SK-N-SH (cell line): Measurements from ENCODE around the gene SH2D3C. TPM values are rescaled to one million over a fixed set of nuclear protein-coding genes. Genes with fewer than 3 reads are reported as not detected.

Source experiments
- CTCF ChIA-PET: fragments of 300-600, 350-600 bp; formaldehyde crosslinking; extraction: SDS; loops from one replicate; lab custom pipeline; 2021; lab: Yijun Ruan, JAX
- POLR2A ChIA-PET: fragments of 350-600 bp; sonication (Branson Sonifier 250); formaldehyde crosslinking; extraction: SDS; loops from one replicate; lab custom pipeline; 2020; ENCODE audit warnings: antibody characterized with exemption, inconsistent platforms; lab: Yijun Ruan, JAX
- DNase-seq: peaks from one replicate; pipeline ENCODE4 v3.0.0; 2012
- H2AFZ ChIP-seq: fragments of 200-600 bp; sonication (generic); 2 replicates; pipeline ENCODE4 v1.8.1; 2016; ENCODE audit warnings: antibody characterized with exemption, mild to moderate bottlenecking, low read depth
- H3F3A ChIP-seq: fragments of 200-600 bp; sonication (generic); replicated peaks from 2 replicates; pipeline ENCODE3; 2016; ENCODE audit warnings: antibody characterized with exemption, mild to moderate bottlenecking; ENCODE audit not compliant: insufficient read depth
- H3K27ac ChIP-seq, 2 experiments: fragments of 200-500 bp in 1 of 2; fragments of 200-600 bp in 1 of 2; sonication (Bioruptor generic) in 1 of 2; sonication (generic), shearing (Covaris generic) in 1 of 2; 2 replicates each; pipeline versions ENCODE4 v1.5.1 to v1.6.1; 2014 to 2016; ENCODE audit warnings: low read depth in 2 of 2, inconsistent platforms in 1 of 2, low read length in 1 of 2, mild to moderate bottlenecking in 1 of 2, mixed read lengths in 1 of 2
- H3K27me3 ChIP-seq: fragments of 200-600 bp; sonication (generic), shearing (Covaris generic); 2 replicates; pipeline ENCODE4 v1.6.1; 2016; ENCODE audit warnings: mixed run types; ENCODE audit not compliant: insufficient read depth
- H3K36me3 ChIP-seq, 2 experiments: fragments of 200-500 bp in 1 of 2; fragments of 200-600 bp in 1 of 2; sonication (Bioruptor generic) in 1 of 2; sonication (generic) in 1 of 2; replicated peaks in 1 of 2; 2 replicates each; pipeline versions ENCODE3 to v1.5.1; 2014 to 2016; ENCODE audit warnings: low read length in 1 of 2, mild to moderate bottlenecking in 1 of 2; ENCODE audit not compliant: insufficient read depth in 2 of 2, control insufficient read depth in 1 of 2
- H3K4me1 ChIP-seq, 2 experiments: fragments of 200-500 bp in 1 of 2; fragments of 200-600 bp in 1 of 2; sonication (Bioruptor generic) in 1 of 2; sonication (generic), shearing (Covaris generic) in 1 of 2; 2 replicates each; pipeline versions ENCODE4 v1.5.1 to v1.6.1; 2014 to 2016; ENCODE audit warnings: low read depth in 1 of 2, low read length in 1 of 2, mixed run types in 1 of 2; ENCODE audit not compliant: insufficient read depth in 2 of 2, control insufficient read depth in 1 of 2
- H3K4me2 ChIP-seq: fragments of 200-600 bp; sonication (generic), shearing (Covaris generic); 2 replicates; pipeline ENCODE4 v1.6.1; 2017; ENCODE audit warnings: mixed run types
- H3K4me3 ChIP-seq, 2 experiments: fragments of 200-500 bp in 1 of 2; fragments of 200-600 bp in 1 of 2; sonication (Bioruptor generic) in 1 of 2; sonication (generic), shearing (Covaris generic) in 1 of 2; 2 replicates each; pipeline versions ENCODE4 v1.5.1 to v1.8.1; 2014 to 2016; ENCODE audit warnings: low read depth in 2 of 2, inconsistent platforms in 1 of 2, low read length in 1 of 2, mild to moderate bottlenecking in 1 of 2, mixed read lengths in 1 of 2, moderate library complexity in 1 of 2
- H3K79me2 ChIP-seq: fragments of 200-600 bp; sonication (generic); 2 replicates; pipeline ENCODE4 v1.8.1; 2017; ENCODE audit warnings: mild to moderate bottlenecking; ENCODE audit not compliant: insufficient read depth
- H3K9ac ChIP-seq: fragments of 200-600 bp; sonication (generic); 2 replicates; pipeline ENCODE4 v1.6.1; 2017; ENCODE audit warnings: mixed run types
- H3K9me2 ChIP-seq: fragments of 200-600 bp; sonication (generic); 2 replicates; pipeline ENCODE4 v1.6.1; 2017; ENCODE audit warnings: mixed run types
- H3K9me3 ChIP-seq: fragments of 200-600 bp; sonication (generic); 2 replicates; pipeline ENCODE4 v1.6.1; 2017; ENCODE audit warnings: mixed run types, mild to moderate bottlenecking, moderate library complexity
- H4K20me1 ChIP-seq: fragments of 200-600 bp; sonication (generic); 2 replicates; pipeline ENCODE4 v1.6.1; 2017; ENCODE audit warnings: mild to moderate bottlenecking, mixed run types; ENCODE audit not compliant: insufficient read depth
- CHD2 ChIP-seq: fragments of 150-350 bp; IDR thresholded peaks from 2 replicates; pipeline ENCODE4 v1.6.1; 2018; ENCODE audit warnings: low read length; ENCODE audit not compliant: partially characterized antibody
- EP300 ChIP-seq, 2 experiments: IDR thresholded peaks; 2 replicates each; pipeline versions ENCODE4 v1.4.0 to v1.6.1; 2012; ENCODE audit warnings: borderline replicate concordance in 1 of 2, low read depth in 1 of 2, low read length in 1 of 2
- FOXM1 ChIP-seq: IDR thresholded peaks from 2 replicates; pipeline ENCODE4 v1.4.0; 2012; ENCODE audit warnings: low read depth, mild to moderate bottlenecking
- GATA2 ChIP-seq: sonication (generic); formaldehyde crosslinking; IDR thresholded peaks from 2 replicates; pipeline ENCODE4 v1.5.0; 2020; ENCODE audit warnings: mild to moderate bottlenecking, missing genetic modification reagents
- JUND ChIP-seq: IDR thresholded peaks from 2 replicates; pipeline ENCODE4 v1.4.0; 2012
- MXI1 ChIP-seq: IDR thresholded peaks from 2 replicates; pipeline ENCODE4 v1.6.1; 2012; ENCODE audit warnings: mild to moderate bottlenecking, low read depth, low read length, improper control_type of control experiment
- NRF1 ChIP-seq: IDR thresholded peaks from 2 replicates; pipeline ENCODE4 v1.6.1; 2012; ENCODE audit warnings: low read depth, mild to moderate bottlenecking, low read length
- RCOR1 ChIP-seq: fragments of 150-350 bp; IDR thresholded peaks from 2 replicates; pipeline ENCODE4 v1.6.1; 2017; ENCODE audit warnings: antibody characterized with exemption, low read length
- SMC3 ChIP-seq: IDR thresholded peaks from 2 replicates; pipeline ENCODE4 v1.6.1; 2012; ENCODE audit warnings: low read depth, low read length, improper control_type of control experiment
- TAF1 ChIP-seq: IDR thresholded peaks from 2 replicates; pipeline ENCODE4 v1.6.1; 2012; ENCODE audit warnings: low read depth, mild to moderate bottlenecking, low read length, moderate library complexity, borderline replicate concordance
- TCF12 ChIP-seq: IDR thresholded peaks from 2 replicates; pipeline ENCODE4 v1.4.0; 2012
- TEAD4 ChIP-seq: IDR thresholded peaks from 2 replicates; pipeline ENCODE4 v1.4.0; 2012; ENCODE audit warnings: mild to moderate bottlenecking, borderline replicate concordance; ENCODE audit not compliant: insufficient read depth
- YY1 ChIP-seq: IDR thresholded peaks from 2 replicates; pipeline ENCODE4 v1.4.0; 2012; ENCODE audit warnings: low read depth, mild to moderate bottlenecking
- WGBS: methylation state at CpG from one replicate; pipeline ENCODE4 v1.1.6; 2017; ENCODE audit warnings: low lambda C conversion rate; 5-methylcytosine and 5-hydroxymethylcytosine counted together
- polyA plus RNA-seq, 3 experiments: library from polyadenylated mRNA; depleted of rRNA; stranded (reverse); fragments of >200 nt; gene quantifications; 2 replicates each; pipeline ENCODE4 v1.2.3, GENCODE V29; 2012
- TF ChIP-seq, protein P1 (sequence below): fragments of 150-350 bp; IDR thresholded peaks from 2 replicates; pipeline ENCODE4 v1.6.1; 2017; ENCODE audit warnings: antibody characterized with exemption, low read length, low read depth, borderline replicate concordance
- TF ChIP-seq, protein P2 (sequence below): IDR thresholded peaks from 2 replicates; pipeline ENCODE4 v1.4.0; 2012; ENCODE audit warnings: low read depth

The SH2D3C gene, protein sequence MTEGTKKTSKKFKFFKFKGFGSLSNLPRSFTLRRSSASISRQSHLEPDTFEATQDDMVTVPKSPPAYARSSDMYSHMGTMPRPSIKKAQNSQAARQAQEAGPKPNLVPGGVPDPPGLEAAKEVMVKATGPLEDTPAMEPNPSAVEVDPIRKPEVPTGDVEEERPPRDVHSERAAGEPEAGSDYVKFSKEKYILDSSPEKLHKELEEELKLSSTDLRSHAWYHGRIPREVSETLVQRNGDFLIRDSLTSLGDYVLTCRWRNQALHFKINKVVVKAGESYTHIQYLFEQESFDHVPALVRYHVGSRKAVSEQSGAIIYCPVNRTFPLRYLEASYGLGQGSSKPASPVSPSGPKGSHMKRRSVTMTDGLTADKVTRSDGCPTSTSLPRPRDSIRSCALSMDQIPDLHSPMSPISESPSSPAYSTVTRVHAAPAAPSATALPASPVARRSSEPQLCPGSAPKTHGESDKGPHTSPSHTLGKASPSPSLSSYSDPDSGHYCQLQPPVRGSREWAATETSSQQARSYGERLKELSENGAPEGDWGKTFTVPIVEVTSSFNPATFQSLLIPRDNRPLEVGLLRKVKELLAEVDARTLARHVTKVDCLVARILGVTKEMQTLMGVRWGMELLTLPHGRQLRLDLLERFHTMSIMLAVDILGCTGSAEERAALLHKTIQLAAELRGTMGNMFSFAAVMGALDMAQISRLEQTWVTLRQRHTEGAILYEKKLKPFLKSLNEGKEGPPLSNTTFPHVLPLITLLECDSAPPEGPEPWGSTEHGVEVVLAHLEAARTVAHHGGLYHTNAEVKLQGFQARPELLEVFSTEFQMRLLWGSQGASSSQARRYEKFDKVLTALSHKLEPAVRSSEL
- 0.15 and 0.52 TPM in 2 replicates for polyA plus RNA-seq (2012; rRNA removed)
- 0.14 and 0.34 TPM in 2 replicates for polyA plus RNA-seq (2012; cell fraction: cytosol; rRNA removed)
- polyA plus RNA-seq (2012; cell fraction: nucleus; rRNA removed) = 0.30 and 0.31 TPM in 2 replicates

DNA sequence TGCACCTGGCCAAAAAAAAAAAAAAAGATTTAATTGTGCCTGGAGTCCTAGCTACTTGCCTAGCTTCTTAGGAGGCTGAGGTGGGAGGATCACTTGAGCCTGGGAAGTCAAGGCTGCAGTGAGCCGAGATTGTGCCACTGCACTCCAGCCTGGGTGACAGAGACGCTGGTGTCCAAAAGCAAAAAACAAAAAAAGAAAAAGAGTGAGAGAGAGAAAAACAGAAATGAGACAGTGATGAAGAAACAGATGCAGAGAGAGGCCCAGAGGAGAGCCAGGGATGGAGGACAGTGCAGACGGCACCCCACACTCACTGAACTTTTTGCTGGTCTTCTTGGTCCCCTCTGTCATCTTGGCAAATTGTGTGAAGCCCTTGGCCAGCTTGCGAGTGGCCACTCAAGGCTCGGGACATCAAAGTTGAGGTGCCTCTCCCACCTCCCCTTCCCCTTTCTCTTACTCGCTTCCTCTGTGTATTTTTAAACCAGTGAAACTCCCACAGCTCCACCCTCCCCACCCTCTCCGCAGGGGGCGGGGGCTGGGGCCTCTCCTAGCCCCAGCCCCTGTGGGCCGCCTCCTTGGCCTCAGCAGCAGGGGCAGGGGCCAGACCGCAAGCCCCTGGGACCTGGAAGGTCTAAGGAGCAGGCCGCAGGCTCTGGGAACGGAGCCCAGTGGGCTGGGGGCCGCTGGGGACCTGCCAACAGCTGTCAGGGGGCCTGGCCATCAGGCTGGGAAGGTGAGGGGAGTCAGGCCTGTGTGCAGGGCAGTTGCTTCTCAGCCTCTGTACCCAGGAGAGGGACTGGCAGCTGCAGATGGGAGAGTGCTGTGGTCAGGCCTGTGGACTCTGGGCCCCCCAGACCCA is at the start of gene SH2D3C:
Gene SH2D3C, minus strand, starts transcription at position 387 of the 856 bp plus-strand sequence. Its CDS starts 39 bp downstream, at position 348.
- Histone ChIP-seq H3K36me3 (no peaks in the 10 kb centered on the region), H3K4me3 (no peak within 1 kb of the TSS), H3K4me1 (peaks cover 0 to 18% of the 10 kb centered on the region in 2 experiments; a peak in 1 of 4 replicates), H3F3A (no peaks in the 10 kb centered on the region), H3K9me2 (no peaks in the 10 kb centered on the region), H3K9ac (no peak within 1 kb of the TSS), H3K27me3 (no peaks in the 10 kb centered on the region), H3K4me2 (no peak within 1 kb of the TSS), H3K9me3 (no peaks in the 10 kb centered on the region), H2AFZ (no peak within 1 kb of the TSS), H3K27ac (no peak within 1 kb of the TSS; a peak in 1 of 4 replicates), H4K20me1 (no peaks in the 10 kb centered on the region), H3K79me2 (no peaks in the 10 kb centered on the region)
- POLR2A ChIA-PET = no interaction called here
- CTCF ChIA-PET = interaction anchor here (0.6 to 4.5 kb wide), 5 partner anchors 15 to 92 kb away, joined by 3 to 19 read pairs (median 3); partner anchors contain the start of gene TOR2A
- no peak for DNase-seq
- WGBS = 79% methylated on average over 10 of the region's 13 CpGs
- TF ChIP-seq, protein P1, sequence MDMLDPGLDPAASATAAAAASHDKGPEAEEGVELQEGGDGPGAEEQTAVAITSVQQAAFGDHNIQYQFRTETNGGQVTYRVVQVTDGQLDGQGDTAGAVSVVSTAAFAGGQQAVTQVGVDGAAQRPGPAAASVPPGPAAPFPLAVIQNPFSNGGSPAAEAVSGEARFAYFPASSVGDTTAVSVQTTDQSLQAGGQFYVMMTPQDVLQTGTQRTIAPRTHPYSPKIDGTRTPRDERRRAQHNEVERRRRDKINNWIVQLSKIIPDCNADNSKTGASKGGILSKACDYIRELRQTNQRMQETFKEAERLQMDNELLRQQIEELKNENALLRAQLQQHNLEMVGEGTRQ = no peak
- no peak for TF ChIP-seq NRF1
- no peak for TF ChIP-seq TCF12
- no peak for TF ChIP-seq SMC3
- TF ChIP-seq EP300 (IDR thresholded peaks at IDR 0.05; ENCODE audit: borderline replicate concordance in 1 of 2, low read depth in 1 of 2, low read length in 1 of 2) = no peak
- TF ChIP-seq, protein P2, sequence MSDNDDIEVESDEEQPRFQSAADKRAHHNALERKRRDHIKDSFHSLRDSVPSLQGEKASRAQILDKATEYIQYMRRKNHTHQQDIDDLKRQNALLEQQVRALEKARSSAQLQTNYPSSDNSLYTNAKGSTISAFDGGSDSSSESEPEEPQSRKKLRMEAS = no peak
- TF ChIP-seq TAF1 = no peak
- TF ChIP-seq CHD2 = no peak
- no peak for TF ChIP-seq GATA2 (CRISPR knock-in tag)
- TF ChIP-seq YY1 = no peak
- no peak for TF ChIP-seq MXI1
- TF ChIP-seq RCOR1 = no peak
- no peak for TF ChIP-seq FOXM1
- no peak for TF ChIP-seq TEAD4
- no peak for TF ChIP-seq JUND
